GM18526 (cell line): ENCODE measurements around the gene MAMLD1.

Experiments used
- POLR2A ChIP-seq: IDR thresholded peaks from 3 replicates; pipeline ENCODE4 v1.6.1; 2011; ENCODE audit not compliant: insufficient read length; ENCODE audit errors: extremely low read depth

Gene MAMLD1

DNA sequence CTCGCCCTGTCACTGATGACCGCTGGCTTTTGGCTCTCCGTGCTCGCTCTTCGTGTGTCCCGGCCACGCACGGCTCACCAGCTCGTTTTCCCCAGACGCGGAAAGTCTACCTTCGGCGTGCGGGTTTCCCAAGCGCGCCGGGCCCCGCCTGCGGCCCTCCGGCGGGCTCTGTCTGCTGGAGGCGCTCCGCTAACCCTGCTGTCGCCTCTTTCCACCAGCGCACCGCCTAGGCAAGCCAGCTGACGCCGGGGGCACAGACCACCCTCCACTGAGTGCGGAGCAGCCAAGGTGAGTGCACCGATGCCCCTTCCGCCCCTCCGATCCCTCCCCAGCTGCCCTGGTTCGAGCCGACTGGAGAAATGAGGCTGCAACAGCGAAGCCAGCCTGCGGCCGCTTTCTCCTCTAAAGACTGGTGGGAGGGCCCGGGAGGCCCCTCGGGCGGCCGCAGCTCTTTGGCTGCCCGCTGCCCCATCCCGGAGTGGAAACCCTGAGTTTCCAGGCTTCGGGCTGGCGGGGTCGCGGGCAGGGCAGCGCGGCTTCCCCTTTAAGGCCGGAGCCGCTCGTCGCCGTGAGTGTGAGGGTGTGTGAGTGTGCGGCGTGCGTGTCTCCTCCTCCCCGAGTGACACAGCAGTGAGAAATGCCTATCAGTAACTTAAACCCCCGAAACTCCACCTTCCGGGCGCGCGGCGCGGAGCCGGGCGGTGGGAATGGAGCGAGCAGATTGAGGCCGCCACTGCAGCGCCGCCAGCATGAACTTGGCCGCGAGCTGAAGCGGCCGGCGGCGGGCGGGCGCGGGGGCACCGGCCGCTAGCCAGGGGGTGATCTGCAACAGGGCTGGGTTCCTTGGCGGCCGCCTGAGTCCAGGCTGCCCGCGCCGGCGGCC, at the start of gene MAMLD1:
Gene MAMLD1 (plus strand): TSS at position 719 of the 883 bp plus-strand sequence. CDS start 82,200 bp downstream, outside the sequence.
- TF ChIP-seq POLR2A = no peak

- TF ChIP-seq POLR2A = no peak
These were observed 49.6 kb upstream of the MAMLD1 start for GRCh38 chrX:150313514-150313913.

DNA sequence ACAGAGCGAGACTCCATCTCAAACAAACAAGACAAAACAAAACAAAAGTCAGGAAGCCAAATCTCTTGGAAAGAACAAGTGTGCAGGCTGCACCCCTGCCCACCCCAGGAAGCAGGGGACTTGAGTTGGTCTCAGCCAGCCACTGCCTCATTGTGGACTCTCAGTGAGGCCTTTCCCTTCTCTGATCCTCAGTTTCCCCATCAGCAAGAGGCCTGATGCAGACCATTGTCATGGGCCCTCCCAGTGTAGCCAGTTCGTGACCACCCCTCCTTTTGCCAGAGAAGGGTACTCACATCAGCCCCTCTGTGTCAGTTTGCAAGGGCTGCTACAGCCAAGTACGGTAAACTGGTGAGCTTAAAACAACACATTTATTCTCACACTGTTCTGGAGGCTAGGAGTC, 48.9 kb upstream of the MAMLD1 start:
- TF ChIP-seq POLR2A = no peak

DNA sequence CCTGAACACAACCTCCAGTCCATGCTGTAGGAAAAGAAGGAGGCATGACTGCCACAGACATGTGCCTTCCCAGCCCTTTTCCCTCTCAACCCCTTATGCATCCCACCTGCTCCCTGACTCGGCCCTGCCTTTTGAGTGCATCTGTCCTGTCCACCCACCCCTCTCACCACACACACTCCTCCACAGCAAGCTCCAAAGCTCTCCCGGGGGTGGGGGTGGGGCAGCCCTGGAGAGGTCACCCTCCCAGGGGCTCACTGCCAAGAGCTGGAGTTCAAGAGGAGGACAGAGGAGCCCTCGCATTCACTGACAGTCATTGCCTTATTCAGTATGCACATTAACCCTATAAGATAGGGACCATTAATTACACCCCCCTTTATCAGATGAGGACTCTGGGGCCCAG, 46.6 kb upstream of the MAMLD1 start:
- TF ChIP-seq POLR2A = no peak

- TF ChIP-seq POLR2A = no peak
These were observed 40.1 kb upstream of the MAMLD1 start for GRCh38 chrX:150323020-150323419.

DNA sequence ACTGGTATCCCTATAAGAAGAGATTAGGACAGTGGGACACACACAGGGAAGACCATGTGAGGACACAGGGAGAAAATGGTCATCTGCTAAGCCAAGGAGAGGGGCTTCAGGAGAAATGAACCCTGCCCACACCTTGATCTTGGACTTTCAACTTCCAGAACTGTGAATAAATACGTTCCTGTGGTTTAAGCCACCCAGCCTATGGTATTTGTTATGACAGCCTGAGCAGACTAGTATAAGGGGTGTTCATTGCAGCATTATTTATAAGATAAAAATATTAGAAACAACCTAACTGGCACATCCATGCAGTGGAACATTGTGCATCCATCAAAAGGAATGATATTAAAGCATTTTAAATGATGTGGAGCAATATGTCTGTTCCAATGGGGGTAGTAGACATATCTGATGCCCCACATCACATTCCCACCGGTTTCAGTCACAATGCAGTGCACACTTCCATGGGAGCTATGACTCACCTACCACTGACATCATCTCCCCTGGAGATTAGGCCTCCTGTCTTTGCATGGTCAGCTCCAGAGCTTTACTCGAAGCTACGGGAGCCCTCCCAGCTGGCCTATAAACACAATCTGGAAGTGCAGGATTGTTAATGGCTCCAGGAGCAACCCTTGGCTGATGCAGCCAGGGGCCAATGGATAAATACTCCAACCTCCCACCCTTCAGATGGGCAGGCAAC, 38.9 kb upstream of the MAMLD1 start:
- no peak for TF ChIP-seq POLR2A

DNA sequence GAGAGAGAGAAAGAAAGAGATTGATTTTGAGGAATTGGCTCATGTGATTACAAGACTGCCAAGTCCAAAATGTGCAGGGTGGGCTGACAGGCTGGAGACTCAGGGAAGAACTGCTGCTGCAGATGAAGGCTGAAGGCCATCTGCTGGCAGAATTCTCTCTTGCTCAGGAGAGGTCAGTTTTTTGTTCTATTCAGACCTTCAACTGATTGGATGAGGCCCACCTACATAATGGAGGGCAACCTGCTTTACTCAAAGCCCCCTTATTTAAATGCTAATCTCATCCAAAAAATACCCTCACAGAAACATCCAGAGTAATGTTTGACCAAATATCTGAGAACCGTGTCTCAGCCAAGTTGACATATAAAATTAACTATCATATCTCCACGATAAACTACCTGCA, 38.2 kb upstream of the MAMLD1 start:
- TF ChIP-seq POLR2A = no peak

- TF ChIP-seq POLR2A = no peak
These were observed 36.4 kb upstream of the MAMLD1 start for GRCh38 chrX:150326541-150327247.

GRCh38 chrX:150329282-150329681, 33.8 kb upstream of the MAMLD1 start:
- no peak for TF ChIP-seq POLR2A

DNA sequence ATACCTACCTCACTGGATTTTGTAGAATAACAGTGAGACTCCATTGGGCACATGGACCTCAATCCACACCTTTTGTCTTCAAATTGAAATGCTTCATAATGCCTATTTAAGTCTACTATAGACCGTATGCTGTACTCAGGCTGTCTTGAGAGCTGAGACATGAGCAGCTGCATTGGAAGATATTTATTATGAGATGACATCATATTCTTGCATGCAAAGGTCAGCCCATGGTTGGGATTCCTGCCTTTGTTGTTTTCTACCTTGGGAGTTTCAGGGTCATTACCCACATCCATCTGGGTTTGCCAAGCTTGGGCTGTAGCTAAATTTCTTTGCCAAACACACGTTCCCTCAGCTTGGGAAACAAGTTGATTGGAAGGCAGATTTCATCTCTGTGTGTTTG, 33.2 kb upstream of the MAMLD1 start:
- TF ChIP-seq POLR2A = no peak

DNA sequence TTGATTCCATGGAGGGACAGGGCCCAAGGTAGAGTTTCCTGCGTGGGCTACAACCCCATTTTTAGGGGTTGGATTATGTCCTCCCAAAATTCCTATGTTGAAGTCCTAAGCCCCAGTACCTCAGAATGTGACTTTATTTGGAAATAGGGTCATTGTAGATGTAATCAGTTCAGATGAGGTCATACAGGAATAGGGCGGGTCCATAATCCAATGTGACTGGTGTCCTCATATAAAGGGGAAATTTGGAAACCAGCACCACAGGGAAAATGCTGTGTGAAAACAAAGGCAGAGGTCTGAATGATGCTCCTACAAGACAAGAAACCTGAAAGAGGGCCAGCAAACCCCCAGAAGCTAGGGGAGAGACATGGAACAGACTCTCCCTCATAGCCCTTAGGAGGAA, 31.1 kb upstream of the MAMLD1 start:
- TF ChIP-seq POLR2A = no peak

- TF ChIP-seq POLR2A = no peak
These were observed 29.0 kb upstream of the MAMLD1 start for GRCh38 chrX:150334100-150334499.

DNA sequence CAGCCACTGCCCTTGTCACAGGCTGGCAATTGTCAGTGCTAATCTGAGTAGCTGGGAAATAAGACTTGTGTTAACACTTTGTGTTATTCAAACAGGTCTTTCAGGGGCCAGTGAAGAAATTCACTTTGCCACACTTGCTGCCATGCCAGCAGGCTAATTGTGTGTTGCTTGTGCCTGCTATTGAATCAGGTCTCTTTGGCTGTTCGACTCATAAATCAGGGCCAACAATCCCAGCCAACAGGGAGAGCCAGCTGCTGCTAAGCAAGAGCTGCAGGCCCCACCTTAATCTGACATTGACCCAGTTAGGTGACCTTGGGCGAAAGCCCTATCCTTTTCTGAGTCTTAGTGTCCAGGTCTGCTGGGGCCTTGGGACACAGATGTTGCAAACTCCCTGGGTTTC, 28.1 kb upstream of the MAMLD1 start:
- no peak for TF ChIP-seq POLR2A

DNA sequence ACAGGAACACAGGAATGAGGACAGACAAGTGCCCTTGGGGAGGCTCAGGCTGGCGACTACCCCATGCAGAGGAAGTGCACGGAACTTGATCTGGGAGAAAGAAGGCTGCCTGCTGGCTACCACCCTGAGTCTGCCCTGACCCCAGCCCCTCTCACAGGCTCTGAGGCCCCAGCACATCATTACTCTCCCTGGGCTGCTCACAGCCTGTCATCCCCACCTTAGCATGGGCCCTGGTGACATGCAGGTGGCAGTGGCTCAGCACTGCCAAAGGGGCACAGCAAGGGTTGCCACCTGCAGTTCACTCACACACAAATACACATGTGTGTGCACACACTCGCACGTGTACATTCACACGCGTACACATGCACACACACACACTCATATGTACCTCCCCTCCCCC, 26.1 kb upstream of the MAMLD1 start:
- TF ChIP-seq POLR2A = no peak

GRCh38 chrX:150337536-150337935, 25.6 kb upstream of the MAMLD1 start:
- no peak for TF ChIP-seq POLR2A

- no peak for TF ChIP-seq POLR2A
These were observed 24.5 kb upstream of the MAMLD1 start for GRCh38 chrX:150338615-150339014.

DNA sequence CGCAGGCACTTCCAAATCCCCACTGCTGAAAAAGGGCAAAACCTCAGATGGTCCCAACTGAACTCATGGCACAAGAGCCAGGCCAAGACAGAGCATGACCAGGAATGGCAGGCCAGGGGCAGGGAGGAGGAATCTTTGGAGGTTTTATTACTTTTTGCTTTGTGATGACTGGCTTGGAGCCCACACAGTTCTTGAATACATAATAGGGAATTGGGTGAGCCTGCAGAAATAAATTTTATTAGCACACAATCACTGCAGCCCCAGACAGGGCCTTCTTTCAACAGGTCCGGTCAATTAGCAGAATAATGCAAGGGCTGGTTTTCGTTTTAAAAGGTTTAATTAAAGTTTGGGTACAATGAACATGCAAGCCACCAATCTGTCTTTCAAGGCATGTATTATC, 23.4 kb upstream of the MAMLD1 start:
- TF ChIP-seq POLR2A = no peak

- no peak for TF ChIP-seq POLR2A
These were observed 15.6 kb upstream of the MAMLD1 start for GRCh38 chrX:150347471-150347870.
